ENCODE data around the gene SERP1. TPM values are rescaled to one million over a fixed set of nuclear protein-coding genes. Genes with fewer than 3 reads are reported as not detected.
A peak's percentile ranks its signal among the peaks of the same experiment; 100 is the strongest.

SERP1 gene
- total RNA-seq, 1 donor from 2014 or later = 119 TPM

DNA sequence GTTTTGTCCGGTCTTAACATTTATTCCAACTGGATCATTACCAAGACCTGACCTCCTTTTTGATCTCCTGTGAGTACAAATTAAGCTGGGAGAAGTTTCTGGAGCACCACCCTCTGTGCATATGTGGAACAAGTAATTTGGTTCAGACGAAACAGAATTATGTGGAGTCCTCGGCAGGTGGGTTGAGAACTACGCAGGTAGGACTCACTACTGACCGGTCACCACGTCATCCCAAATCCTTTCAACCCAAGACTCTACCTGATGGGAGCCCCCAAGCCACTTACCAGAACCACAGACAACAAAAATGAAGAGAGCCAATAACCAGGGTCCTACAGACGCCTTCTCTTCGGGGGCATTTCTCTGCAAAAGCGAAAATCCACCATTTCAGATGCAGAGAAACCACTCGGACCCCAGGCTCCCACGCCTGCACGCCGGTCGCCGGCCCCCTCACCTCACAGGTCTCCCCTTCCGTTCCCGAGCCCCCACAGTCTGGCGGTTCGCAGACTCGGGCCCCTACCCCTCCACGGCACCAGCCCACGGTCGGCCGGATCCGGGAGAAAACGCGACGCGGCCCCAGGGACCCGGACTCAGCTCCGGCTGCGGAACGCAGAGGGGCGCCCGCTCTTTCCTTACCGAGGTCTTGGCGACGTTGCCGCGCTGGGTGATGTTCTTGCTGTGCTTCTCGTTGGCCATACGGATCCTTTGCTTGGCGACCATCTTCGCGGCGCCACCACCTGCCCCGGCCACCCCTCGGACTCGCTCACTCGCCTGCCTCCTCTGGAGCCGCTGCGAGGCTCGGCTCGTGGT is 674 bp downstream of the SERP1 start:
- peaks cover 43% of the 10 kb centered on the region for H4K20me1 ChIP-seq (ENCODE audit: insufficient read depth, low read length)
- TF ChIP-seq, protein P1, sequence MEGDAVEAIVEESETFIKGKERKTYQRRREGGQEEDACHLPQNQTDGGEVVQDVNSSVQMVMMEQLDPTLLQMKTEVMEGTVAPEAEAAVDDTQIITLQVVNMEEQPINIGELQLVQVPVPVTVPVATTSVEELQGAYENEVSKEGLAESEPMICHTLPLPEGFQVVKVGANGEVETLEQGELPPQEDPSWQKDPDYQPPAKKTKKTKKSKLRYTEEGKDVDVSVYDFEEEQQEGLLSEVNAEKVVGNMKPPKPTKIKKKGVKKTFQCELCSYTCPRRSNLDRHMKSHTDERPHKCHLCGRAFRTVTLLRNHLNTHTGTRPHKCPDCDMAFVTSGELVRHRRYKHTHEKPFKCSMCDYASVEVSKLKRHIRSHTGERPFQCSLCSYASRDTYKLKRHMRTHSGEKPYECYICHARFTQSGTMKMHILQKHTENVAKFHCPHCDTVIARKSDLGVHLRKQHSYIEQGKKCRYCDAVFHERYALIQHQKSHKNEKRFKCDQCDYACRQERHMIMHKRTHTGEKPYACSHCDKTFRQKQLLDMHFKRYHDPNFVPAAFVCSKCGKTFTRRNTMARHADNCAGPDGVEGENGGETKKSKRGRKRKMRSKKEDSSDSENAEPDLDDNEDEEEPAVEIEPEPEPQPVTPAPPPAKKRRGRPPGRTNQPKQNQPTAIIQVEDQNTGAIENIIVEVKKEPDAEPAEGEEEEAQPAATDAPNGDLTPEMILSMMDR (IDR thresholded peaks at IDR 0.05; ENCODE audit: insufficient read depth, low read depth, low read length) = no peak
- no peak for TF ChIP-seq EZH2 (IDR thresholded peaks at IDR 0.05; ENCODE audit: insufficient read depth, low read length)
- Mint-ChIP-seq H3K4me3 (ENCODE audit: unreplicated experiment) (peak overlapping the region; percentile 98), H3K9me3 (ENCODE audit: unreplicated experiment) (no peaks in the 10 kb centered on the region), H3K36me3 (ENCODE audit: low read depth, unreplicated experiment) (peaks cover 9% of the 10 kb centered on the region), H3K27ac (ENCODE audit: unreplicated experiment) (peak overlapping the region; percentile 97), H3K4me1 (ENCODE audit: low read depth, unreplicated experiment) (peaks cover 26% of the 10 kb centered on the region), H3K27me3 (ENCODE audit: low read depth, unreplicated experiment) (no peaks in the 10 kb centered on the region)
- H3K27ac ChIP-seq (ENCODE audit: low read depth, low read length) = peak overlapping the region; percentile 97
- FAIRE-seq (no peak), DNase-seq (ENCODE audit: low read depth) (peak; percentile 5)
- peak overlapping the region; percentile 95 for H3K9ac ChIP-seq (ENCODE audit: low read length)
- no peaks in the 10 kb centered on the region for H3K9me3 ChIP-seq (ENCODE audit: insufficient read depth, low read depth, low read length)
- peak overlapping the region; percentile 38 for H2AFZ ChIP-seq (ENCODE audit: low read depth, low read length)
- H3K27me3 ChIP-seq (ENCODE audit: insufficient read depth, low read length) = no peaks in the 10 kb centered on the region
- peaks cover 88% of the 10 kb centered on the region for H3K79me2 ChIP-seq (ENCODE audit: insufficient read depth, low read length)
- H3K4me1 ChIP-seq (ENCODE audit: insufficient read depth, low read length) = peaks cover 6% of the 10 kb centered on the region
- peak overlapping the region; percentile 93 for H3K4me3 ChIP-seq (ENCODE audit: insufficient read depth, low read depth, low read length)
- peak overlapping the region; percentile 86 for H3K4me2 ChIP-seq (ENCODE audit: low read length)
- peaks cover 21% of the 10 kb centered on the region for H3K36me3 ChIP-seq (ENCODE audit: insufficient read depth, low read length)

DNA sequence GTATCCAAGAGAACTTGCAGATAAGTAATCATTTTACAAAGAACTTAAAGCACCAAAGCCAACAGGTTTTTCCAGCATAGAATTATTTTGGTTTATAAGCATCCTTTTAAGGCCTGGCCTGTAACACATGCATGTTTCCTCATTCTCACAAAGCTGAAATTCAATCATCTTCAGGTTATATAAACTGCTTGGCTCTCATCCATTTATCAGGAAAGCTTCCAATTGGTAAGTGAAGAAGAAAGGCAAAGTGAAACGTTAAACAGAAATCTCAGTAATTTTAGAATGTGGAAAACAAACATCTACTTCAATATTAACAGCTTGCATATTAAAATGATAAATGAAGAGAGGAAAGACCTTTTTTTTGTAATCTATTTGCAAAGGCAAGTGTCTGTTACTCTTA is 1.6 kb downstream of the SERP1 start:
- no peak overlapping the region for H2AFZ ChIP-seq (ENCODE audit: low read depth, low read length)
- Mint-ChIP-seq H3K27ac (ENCODE audit: unreplicated experiment) (peak overlapping the region; percentile 55), H3K4me3 (ENCODE audit: unreplicated experiment) (peak overlapping the region; percentile 98), H3K36me3 (ENCODE audit: low read depth, unreplicated experiment) (peaks cover 9% of the 10 kb centered on the region), H3K9me3 (ENCODE audit: unreplicated experiment) (no peaks in the 10 kb centered on the region), H3K27me3 (ENCODE audit: low read depth, unreplicated experiment) (no peaks in the 10 kb centered on the region), H3K4me1 (ENCODE audit: low read depth, unreplicated experiment) (peaks cover 26% of the 10 kb centered on the region)
- no peak for FAIRE-seq
- H3K9me3 ChIP-seq (ENCODE audit: insufficient read depth, low read depth, low read length) = no peaks in the 10 kb centered on the region
- peaks cover 6% of the 10 kb centered on the region for H3K4me1 ChIP-seq (ENCODE audit: insufficient read depth, low read length)
- peaks cover 79% of the 10 kb centered on the region for H3K79me2 ChIP-seq (ENCODE audit: insufficient read depth, low read length)
- H3K9ac ChIP-seq (ENCODE audit: low read length) = peak overlapping the region; percentile 95
- H3K36me3 ChIP-seq (ENCODE audit: insufficient read depth, low read length) = peaks cover 21% of the 10 kb centered on the region
- H3K4me3 ChIP-seq (ENCODE audit: insufficient read depth, low read depth, low read length) = peak overlapping the region; percentile 93
- no peaks in the 10 kb centered on the region for H3K27me3 ChIP-seq (ENCODE audit: insufficient read depth, low read length)
- peak; percentile 35 for DNase-seq (ENCODE audit: low read depth)
- peak overlapping the region; percentile 86 for H3K4me2 ChIP-seq (ENCODE audit: low read length)
- no peak for TF ChIP-seq EZH2 (IDR thresholded peaks at IDR 0.05; ENCODE audit: insufficient read depth, low read length)
- TF ChIP-seq, protein P1 (IDR thresholded peaks at IDR 0.05; ENCODE audit: insufficient read depth, low read depth, low read length) = no peak
- peak overlapping the region; percentile 97 for H3K27ac ChIP-seq (ENCODE audit: low read depth, low read length)
- H4K20me1 ChIP-seq (ENCODE audit: insufficient read depth, low read length) = peaks cover 43% of the 10 kb centered on the region

DNA sequence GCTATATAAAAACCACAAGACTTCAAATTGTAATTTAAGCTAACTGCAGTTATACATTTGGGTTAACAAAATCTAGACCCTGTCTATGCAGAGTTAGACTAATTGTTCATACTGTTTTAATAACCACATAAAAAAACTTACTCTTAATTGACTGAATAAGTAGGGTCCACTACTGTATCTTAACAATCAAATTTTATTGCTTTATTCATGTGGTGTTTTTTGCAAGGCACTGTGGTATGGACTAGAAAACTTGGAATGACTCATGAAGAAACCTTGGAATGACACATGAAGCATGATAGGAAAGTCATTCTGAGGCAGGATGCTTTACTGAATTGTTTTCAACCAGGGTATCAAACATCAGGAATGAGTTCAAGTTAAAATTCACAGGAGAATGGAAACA is 2.3 kb downstream of the SERP1 start:
- Histone ChIP-seq H3K4me1 (ENCODE audit: insufficient read depth, low read length) (peaks cover 6% of the 10 kb centered on the region), H2AFZ (ENCODE audit: low read depth, low read length) (no peak overlapping the region), H3K9me3 (ENCODE audit: insufficient read depth, low read depth, low read length) (no peaks in the 10 kb centered on the region), H3K79me2 (ENCODE audit: insufficient read depth, low read length) (peaks cover 72% of the 10 kb centered on the region), H4K20me1 (ENCODE audit: insufficient read depth, low read length) (peaks cover 46% of the 10 kb centered on the region), H3K27ac (ENCODE audit: low read depth, low read length) (peak overlapping the region; percentile 97), H3K9ac (ENCODE audit: low read length) (peak overlapping the region; percentile 95), H3K4me3 (ENCODE audit: insufficient read depth, low read depth, low read length) (peak overlapping the region; percentile 93), H3K36me3 (ENCODE audit: insufficient read depth, low read length) (peaks cover 21% of the 10 kb centered on the region), H3K27me3 (ENCODE audit: insufficient read depth, low read length) (no peaks in the 10 kb centered on the region), H3K4me2 (ENCODE audit: low read length) (peak overlapping the region; percentile 86)
- TF ChIP-seq, protein P1 (IDR thresholded peaks at IDR 0.05; ENCODE audit: insufficient read depth, low read depth, low read length) = no peak
- no peak for TF ChIP-seq EZH2 (IDR thresholded peaks at IDR 0.05; ENCODE audit: insufficient read depth, low read length)
- Mint-ChIP-seq H3K27me3 (ENCODE audit: low read depth, unreplicated experiment) (no peaks in the 10 kb centered on the region), H3K4me1 (ENCODE audit: low read depth, unreplicated experiment) (peaks cover 24% of the 10 kb centered on the region), H3K27ac (ENCODE audit: unreplicated experiment) (peak overlapping the region; percentile 55), H3K4me3 (ENCODE audit: unreplicated experiment) (peak overlapping the region; percentile 98), H3K36me3 (ENCODE audit: low read depth, unreplicated experiment) (peaks cover 9% of the 10 kb centered on the region), H3K9me3 (ENCODE audit: unreplicated experiment) (no peaks in the 10 kb centered on the region)
- FAIRE-seq (no peak), DNase-seq (ENCODE audit: low read depth) (peak; percentile 67)
